Tibial artery (tissue), 4 donors: ENCODE results near the gene STK10.

Source experiments
- DNase-seq, 2 donors: peaks; one replicate each; pipeline ENCODE4 v3.0.0-alpha.2; 2019
- H3K27ac ChIP-seq, 2 donors: fragments of 200-600 bp; sonication (generic) in 1 of 2; 1 replicate in 1 of 2; 2 replicates in 1 of 2; pipeline ENCODE4 v1.5.1; 2018 to 2019; ENCODE audit warnings: mild to moderate bottlenecking in 1 of 2
- H3K27me3 ChIP-seq, 2 donors: fragments of 200-600 bp; sonication (generic) in 1 of 2; one replicate each; pipeline versions ENCODE4 v1.5.1 to v1.6.0; 2016 to 2019
- H3K36me3 ChIP-seq, 3 donors: fragments of 200-600 bp; sonication (generic) in 2 of 3; one replicate each; pipeline ENCODE4 v1.5.1; 2016 to 2019; ENCODE audit warnings: mild to moderate bottlenecking in 2 of 3
- H3K4me1 ChIP-seq, 4 donors: fragments of 200-600 bp; sonication (generic) in 2 of 4; 1 replicate in 3 of 4; 2 replicates in 1 of 4; pipeline ENCODE4 v1.5.1; 2016 to 2019
- H3K4me3 ChIP-seq, 2 donors: fragments of 200-600 bp; sonication (generic) in 1 of 2; 1 replicate in 1 of 2; 2 replicates in 1 of 2; pipeline ENCODE4 v1.5.1; 2018 to 2019; ENCODE audit warnings: mild to moderate bottlenecking in 2 of 2
- H3K9me3 ChIP-seq, 3 donors: fragments of 200-600 bp; sonication (generic) in 1 of 3; one replicate each; pipeline ENCODE4 v1.5.1; 2016 to 2019
- intact Hi-C: fragments of 100-400 bp; cut with DNase I; formaldehyde crosslinking; loops from one replicate; pipeline ENCODE4 v1.15.0; 2023; ENCODE audit warnings: low total_unique reads
- TF ChIP-seq, protein P1 (sequence below), 2 experiments: fragments of 200-600 bp in 1 of 2; fragments of 450-650 bp in 1 of 2; IDR thresholded peaks; one replicate each; pipeline ENCODE4 v1.5.1; 2017 to 2019; ENCODE audit warnings: antibody characterized with exemption in 2 of 2, mild to moderate bottlenecking in 1 of 2, moderate library complexity in 1 of 2

STK10 gene

DNA sequence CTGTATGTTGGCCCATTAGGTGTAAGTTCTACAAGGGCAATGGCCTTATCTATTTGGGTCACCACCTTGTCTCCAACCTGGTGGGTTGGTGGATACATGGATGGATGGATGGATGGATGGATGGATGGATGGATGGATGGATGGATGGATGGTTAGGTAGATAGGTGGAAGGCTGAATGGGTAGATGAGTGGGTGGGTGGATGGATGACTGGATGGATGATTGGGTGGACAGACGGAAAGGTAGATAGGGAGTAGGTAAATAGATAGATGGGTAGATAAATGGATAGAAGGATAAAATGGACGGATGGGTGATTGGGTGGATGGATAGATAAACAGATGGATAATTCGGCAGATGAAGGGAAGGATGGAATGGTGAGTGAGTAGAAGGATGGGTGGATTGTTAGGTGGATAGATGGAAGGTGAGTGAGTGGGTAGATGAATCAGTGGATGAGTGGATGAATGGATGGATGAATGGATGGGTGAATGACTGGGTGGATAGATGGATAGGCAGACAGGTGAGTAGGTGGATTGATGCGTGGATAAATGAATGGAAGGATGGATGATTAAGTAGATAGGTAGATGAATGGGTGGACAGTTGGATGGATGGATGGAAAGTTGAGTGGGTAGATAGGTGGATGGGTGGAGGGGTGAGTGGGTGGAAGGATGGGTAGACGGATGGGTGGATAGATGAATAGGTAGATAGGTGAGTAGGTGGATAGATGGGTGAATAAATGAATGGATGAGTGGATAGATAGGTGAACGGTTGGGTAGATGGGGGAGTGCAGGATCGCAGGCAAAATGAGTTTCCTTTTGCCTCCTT, 98.5 kb downstream of the STK10 start:
- Histone ChIP-seq H3K27me3 (no peaks in the 10 kb centered on the region), H3K4me1 (no peaks in the 10 kb centered on the region), H3K9me3 (no peaks in the 10 kb centered on the region), H3K36me3 (peaks cover 5 to 17% (median 11%) of the 10 kb centered on the region in 3 donors), H3K27ac (no peak overlapping the region), H3K4me3 (no peak overlapping the region)
- intact Hi-C loops: no loop called here
- no peak for DNase-seq
- TF ChIP-seq, protein P1, sequence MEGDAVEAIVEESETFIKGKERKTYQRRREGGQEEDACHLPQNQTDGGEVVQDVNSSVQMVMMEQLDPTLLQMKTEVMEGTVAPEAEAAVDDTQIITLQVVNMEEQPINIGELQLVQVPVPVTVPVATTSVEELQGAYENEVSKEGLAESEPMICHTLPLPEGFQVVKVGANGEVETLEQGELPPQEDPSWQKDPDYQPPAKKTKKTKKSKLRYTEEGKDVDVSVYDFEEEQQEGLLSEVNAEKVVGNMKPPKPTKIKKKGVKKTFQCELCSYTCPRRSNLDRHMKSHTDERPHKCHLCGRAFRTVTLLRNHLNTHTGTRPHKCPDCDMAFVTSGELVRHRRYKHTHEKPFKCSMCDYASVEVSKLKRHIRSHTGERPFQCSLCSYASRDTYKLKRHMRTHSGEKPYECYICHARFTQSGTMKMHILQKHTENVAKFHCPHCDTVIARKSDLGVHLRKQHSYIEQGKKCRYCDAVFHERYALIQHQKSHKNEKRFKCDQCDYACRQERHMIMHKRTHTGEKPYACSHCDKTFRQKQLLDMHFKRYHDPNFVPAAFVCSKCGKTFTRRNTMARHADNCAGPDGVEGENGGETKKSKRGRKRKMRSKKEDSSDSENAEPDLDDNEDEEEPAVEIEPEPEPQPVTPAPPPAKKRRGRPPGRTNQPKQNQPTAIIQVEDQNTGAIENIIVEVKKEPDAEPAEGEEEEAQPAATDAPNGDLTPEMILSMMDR (IDR thresholded peaks at IDR 0.05): no peak

DNA sequence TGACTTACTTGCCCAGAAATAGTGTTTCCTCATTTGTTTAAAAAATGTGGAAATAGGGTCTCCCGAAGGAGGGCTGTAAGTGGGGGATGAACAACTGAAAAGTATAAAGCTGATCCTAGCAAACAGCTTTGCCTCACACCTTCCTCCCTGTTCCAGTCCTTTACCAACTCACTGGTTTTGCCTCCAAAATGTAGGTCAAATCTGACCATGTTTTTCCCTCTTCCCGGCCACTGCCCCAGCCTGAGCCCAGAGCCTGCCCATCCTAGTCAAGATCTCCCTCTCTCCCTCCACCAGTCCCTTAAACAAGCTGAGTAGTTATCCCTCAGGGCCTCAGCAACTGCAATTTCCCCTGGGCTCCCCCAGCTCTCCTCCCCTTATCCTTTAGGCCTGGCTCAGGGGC, 99.2 kb downstream of the STK10 start:
- H3K4me3 ChIP-seq: no peak overlapping the region
- H3K27me3 ChIP-seq: no peaks in the 10 kb centered on the region
- no peaks in the 10 kb centered on the region for H3K4me1 ChIP-seq
- no peaks in the 10 kb centered on the region for H3K9me3 ChIP-seq
- TF ChIP-seq, protein P1 (IDR thresholded peaks at IDR 0.05): no peak
- H3K36me3 ChIP-seq: peaks cover 5 to 17% (median 11%) of the 10 kb centered on the region in 3 donors
- H3K27ac ChIP-seq: no peak overlapping the region
- intact Hi-C loops: no loop called here
- peak in 1 of 2 donors; percentile 12 for DNase-seq

DNA sequence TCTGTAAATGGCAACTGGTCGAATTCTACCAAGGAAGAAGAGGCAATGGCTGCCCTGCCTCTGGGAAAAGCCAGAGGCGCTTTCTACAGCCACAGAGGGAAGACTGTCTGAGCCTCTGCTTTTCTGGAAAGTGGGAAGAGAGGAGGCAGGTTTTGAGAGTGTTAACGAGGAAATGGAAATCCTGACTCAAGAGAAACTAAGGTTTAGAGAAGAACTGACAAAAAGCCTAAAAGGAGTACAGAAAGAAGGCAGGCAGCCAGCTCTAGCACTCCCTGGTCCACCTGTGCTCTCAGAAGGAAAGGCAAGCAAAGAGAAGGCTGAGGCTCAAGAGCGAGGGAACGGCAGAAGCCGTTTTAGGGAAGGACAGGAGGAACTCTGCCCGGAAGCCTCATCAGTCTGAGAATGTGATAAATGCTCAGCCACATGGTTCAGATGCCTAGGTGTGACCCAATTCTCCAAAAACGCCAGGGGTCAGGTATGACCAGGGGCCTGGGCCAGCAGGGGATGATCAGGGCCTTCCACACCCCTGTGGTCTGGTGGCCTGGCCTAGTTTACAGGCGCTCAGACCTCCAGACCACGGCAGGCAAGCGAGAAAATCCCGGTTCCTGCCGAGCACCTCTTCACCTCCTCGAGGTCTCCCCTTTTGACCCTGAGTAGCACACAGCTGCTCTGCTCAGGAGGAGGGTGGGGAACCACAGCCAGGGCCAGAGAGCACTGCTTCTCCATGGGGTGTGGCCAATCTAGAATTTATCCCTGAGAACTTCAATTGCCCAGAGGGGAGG, 101.6 kb downstream of the STK10 start:
- no peaks in the 10 kb centered on the region for H3K9me3 ChIP-seq
- H3K36me3 ChIP-seq: peaks cover 4 to 13% (median 8%) of the 10 kb centered on the region in 3 donors
- H3K4me1 ChIP-seq: no peaks in the 10 kb centered on the region
- peak in 1 of 2 donors; percentile 25 for DNase-seq
- H3K4me3 ChIP-seq: no peak overlapping the region
- intact Hi-C loops: no loop called here
- TF ChIP-seq, protein P1 (IDR thresholded peaks at IDR 0.05): no peak
- no peaks in the 10 kb centered on the region for H3K27me3 ChIP-seq
- no peak overlapping the region for H3K27ac ChIP-seq

DNA sequence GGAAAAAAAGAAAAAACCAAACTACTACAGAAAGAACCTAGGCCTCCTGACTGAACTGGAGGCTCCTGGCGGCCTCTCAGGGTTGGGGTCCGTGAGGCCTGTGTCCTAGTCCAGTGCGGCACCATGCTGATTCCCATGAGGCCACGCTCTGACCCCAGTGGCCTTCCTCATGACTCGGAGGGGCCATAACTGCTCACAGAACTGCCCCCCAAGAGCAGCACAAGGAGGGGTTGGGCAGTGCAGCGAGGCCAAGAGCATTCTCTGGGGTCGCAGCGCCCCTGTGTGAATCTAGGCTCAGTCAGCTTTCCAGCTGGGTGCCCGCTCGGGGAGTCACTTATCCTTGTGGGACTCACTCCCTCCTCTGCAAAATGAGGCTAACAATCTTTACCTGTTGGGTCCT, 102.3 kb downstream of the STK10 start:
- TF ChIP-seq, protein P1 (IDR thresholded peaks at IDR 0.05): no peak
- H3K27me3 ChIP-seq: no peaks in the 10 kb centered on the region
- peaks cover 4 to 13% (median 9%) of the 10 kb centered on the region in 3 donors for H3K36me3 ChIP-seq
- H3K9me3 ChIP-seq: no peaks in the 10 kb centered on the region
- H3K27ac ChIP-seq: no peak overlapping the region
- no peak overlapping the region for H3K4me3 ChIP-seq
- H3K4me1 ChIP-seq: no peaks in the 10 kb centered on the region
- DNase-seq: peak in 1 of 2 donors; percentile 47
- intact Hi-C loops: no loop called here

DNA sequence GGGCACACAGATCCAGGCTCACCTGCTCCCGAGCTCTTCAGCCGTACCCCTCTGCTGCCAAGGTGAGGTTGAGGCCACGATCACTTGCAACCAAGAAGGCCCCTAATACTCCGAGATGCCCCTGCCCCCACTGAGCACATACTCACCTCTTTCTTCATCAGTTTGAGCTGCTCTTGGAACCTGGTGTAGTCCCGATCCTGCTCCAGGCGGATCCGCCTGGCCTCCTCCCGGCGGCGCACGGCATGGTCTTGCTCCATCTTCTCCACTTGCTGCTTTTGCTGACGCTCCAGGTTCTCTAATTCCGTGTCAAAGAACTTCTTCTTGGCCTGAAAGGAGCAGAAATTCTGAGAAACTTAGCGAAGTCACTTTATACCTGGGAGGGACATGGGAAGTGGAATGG, 105.8 kb downstream of the STK10 start:
- Histone ChIP-seq H3K4me3 (no peak overlapping the region), H3K4me1 (peaks cover 0 to 8% (median 0%) of the 10 kb centered on the region in 4 donors), H3K27me3 (no peaks in the 10 kb centered on the region), H3K9me3 (no peaks in the 10 kb centered on the region), H3K36me3 (peaks cover 4 to 13% (median 9%) of the 10 kb centered on the region in 3 donors), H3K27ac (no peak overlapping the region)
- TF ChIP-seq, protein P1 (IDR thresholded peaks at IDR 0.05): no peak
- DNase-seq: no peak
- intact Hi-C loops: no loop called here
